ENCODE measurements around the gene PAOX.

Gene PAOX

DNA sequence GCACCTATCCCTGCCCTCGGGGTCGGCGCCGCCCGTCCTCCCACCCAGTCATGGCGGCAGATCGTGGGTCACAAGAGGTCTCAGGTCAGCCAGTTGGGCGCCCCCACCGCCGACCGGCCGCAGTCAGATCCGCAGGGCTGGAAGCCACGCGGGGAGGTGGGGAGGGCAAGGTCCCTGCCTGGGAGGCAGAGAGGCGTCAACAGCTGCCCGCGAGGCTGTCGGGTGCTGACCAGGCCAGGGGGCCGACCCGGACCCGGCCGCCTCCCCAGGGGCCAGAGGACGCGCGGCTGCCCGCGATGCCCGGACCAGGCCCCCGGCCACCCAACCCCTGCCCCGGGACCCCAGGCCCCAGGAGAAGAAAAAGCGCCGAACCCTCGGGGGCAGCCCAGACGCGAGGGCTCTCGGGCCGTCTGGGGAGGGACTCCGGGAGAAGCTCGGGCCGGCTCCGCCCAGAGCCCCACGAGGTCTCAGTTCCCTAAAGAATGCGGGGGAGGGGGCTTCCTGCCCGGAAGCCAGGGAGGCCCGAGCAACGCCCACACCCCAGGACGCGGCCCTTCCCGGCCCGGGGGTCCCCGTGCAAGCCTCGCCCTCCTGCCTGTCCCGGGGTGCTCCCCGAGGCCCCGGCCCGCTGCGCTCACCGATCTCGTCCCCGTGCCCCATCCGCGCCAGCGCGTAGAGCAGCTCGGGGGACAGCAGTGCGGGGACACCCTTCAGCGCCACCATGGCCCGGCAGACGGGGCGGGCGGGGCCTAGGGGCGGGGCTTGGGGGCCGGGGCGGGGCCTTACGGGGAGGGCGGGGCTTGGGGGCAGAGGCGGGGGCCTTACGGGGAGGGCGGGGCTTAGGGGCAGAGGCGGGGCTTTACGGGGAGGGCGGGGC is 21.5 kb upstream of the PAOX start, which contains the start of gene FUOM:
FUOM (minus strand) TSS at position 735 of the 877 bp plus-strand sequence; CDS start at position 723, 12 bp downstream.
- H3K27me3 ChIP-seq (ENCODE audit: insufficient read depth, low read length): no peaks in the 10 kb centered on the region
- H3K79me2 ChIP-seq (ENCODE audit: control insufficient read depth, insufficient read depth, low read length, unreplicated experiment): peaks cover 7% of the 10 kb centered on the region
- H3K4me3 ChIP-seq (ENCODE audit: low read depth, low read length): peak within 1 kb of the TSS; percentile 85
- no peaks in the 10 kb centered on the region; the same call in 1 of the 2 replicates for H3K36me3 ChIP-seq (ENCODE audit: insufficient read depth, low read length)
- peaks cover 7% of the 10 kb centered on the region for H3K4me1 ChIP-seq (ENCODE audit: control insufficient read depth, insufficient read depth, low read length, unreplicated experiment)
- H2AFZ ChIP-seq (ENCODE audit: low read length, unreplicated experiment): peak within 1 kb of the TSS; percentile 88
- H3K27ac ChIP-seq (ENCODE audit: low read depth, low read length): no peak within 1 kb of the TSS

DNA sequence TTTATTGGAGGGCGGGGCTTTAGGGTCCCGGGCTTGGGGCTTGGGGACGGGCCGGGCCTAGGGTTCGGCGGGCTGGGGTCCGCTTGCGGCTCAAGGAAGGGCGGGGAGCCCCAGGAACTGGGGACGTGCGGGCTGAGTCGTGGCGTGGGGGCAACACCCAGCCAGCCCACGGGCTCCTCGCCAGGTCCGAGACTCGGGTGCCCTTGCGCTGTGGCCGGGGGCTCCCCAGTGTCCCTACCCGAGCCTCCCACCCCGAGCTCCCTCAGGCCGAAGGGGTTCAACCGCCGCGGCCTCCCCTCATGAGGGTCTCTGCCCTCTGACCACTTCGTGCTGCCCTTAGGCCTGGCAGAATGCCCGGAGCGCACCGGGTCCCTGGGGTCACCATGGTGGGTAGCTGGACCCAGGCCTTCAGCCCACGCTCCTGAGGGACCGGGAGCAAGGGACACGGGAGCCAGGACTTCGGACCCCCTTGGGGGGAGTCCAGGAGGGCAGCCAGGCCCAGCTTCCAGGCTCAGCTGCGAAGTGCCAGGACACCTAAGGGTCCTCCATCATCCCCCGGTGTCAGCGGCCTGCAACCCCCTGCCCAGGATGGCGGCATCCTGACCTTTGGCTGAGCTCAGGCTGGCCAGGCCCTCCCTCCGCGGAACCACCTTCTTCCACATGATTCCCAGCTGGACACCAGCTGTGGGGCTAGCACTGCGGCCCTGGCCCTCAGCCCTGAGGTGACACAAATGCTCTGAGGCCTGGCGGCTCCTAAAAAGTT is 20.7 kb upstream of the PAOX start:
- H3K27ac ChIP-seq (ENCODE audit: low read depth, low read length): no peak overlapping the region
- no peak overlapping the region for H3K4me3 ChIP-seq (ENCODE audit: low read depth, low read length)
- no peaks in the 10 kb centered on the region for H3K27me3 ChIP-seq (ENCODE audit: insufficient read depth, low read length)
- peaks cover 7% of the 10 kb centered on the region for H3K79me2 ChIP-seq (ENCODE audit: control insufficient read depth, insufficient read depth, low read length, unreplicated experiment)
- H2AFZ ChIP-seq (ENCODE audit: low read length, unreplicated experiment): no peak overlapping the region
- H3K4me1 ChIP-seq (ENCODE audit: control insufficient read depth, insufficient read depth, low read length, unreplicated experiment): peaks cover 7% of the 10 kb centered on the region
- H3K36me3 ChIP-seq (ENCODE audit: insufficient read depth, low read length): no peaks in the 10 kb centered on the region; the same call in 1 of the 2 replicates

DNA sequence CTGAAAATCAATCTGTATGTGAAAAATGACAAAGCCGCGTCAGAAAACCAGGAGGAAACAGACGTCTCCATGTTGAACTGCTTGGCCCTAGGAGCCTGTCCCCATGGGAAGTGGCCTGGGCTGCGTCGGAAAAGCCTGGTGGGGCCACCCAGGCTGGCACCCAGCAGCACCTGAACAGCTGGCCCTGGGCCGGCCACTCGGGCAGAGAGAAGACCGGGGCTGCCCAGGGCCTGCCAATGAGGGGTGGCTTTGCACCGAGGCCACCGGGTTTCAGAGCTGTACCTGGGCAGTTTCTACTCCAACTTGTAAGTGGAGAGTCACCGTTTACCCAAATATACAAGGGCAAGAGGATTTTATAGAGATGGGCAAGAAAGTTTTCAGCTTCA is 20.1 kb upstream of the PAOX start:
- Histone ChIP-seq H3K27me3 (ENCODE audit: insufficient read depth, low read length) (no peaks in the 10 kb centered on the region), H2AFZ (ENCODE audit: low read length, unreplicated experiment) (no peak overlapping the region), H3K4me1 (ENCODE audit: control insufficient read depth, insufficient read depth, low read length, unreplicated experiment) (peaks cover 7% of the 10 kb centered on the region), H3K79me2 (ENCODE audit: control insufficient read depth, insufficient read depth, low read length, unreplicated experiment) (peaks cover 7% of the 10 kb centered on the region), H3K4me3 (ENCODE audit: low read depth, low read length) (no peak overlapping the region), H3K27ac (ENCODE audit: low read depth, low read length) (no peak overlapping the region), H3K36me3 (ENCODE audit: insufficient read depth, low read length) (no peaks in the 10 kb centered on the region; the same call in 1 of the 2 replicates)

DNA sequence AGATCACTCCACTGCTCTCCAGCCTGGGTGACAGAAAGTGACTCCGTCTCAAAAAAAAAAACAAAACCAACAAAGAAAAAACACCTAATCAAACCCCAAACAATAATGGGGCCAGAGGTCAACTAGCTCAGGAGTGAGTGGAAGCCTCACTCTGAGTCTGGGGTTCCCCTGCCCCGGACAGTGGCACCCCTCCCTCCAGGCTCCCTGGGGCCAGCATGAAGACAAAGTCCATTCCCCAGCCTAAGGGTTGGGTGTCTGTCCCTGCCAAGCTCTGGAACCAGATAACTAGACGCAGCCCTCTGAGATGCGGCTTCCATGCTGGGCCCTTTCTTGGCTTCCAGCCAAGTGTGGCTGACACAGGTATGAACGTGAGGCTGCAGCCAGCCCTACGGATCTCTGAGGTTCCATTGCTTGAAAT is 19.5 kb upstream of the PAOX start:
- Histone ChIP-seq H3K4me3 (ENCODE audit: low read depth, low read length) (no peak overlapping the region), H3K27me3 (ENCODE audit: insufficient read depth, low read length) (no peaks in the 10 kb centered on the region), H3K79me2 (ENCODE audit: control insufficient read depth, insufficient read depth, low read length, unreplicated experiment) (peaks cover 7% of the 10 kb centered on the region), H3K36me3 (ENCODE audit: insufficient read depth, low read length) (no peaks in the 10 kb centered on the region; the same call in 1 of the 2 replicates), H2AFZ (ENCODE audit: low read length, unreplicated experiment) (no peak overlapping the region), H3K27ac (ENCODE audit: low read depth, low read length) (no peak overlapping the region), H3K4me1 (ENCODE audit: control insufficient read depth, insufficient read depth, low read length, unreplicated experiment) (peaks cover 7% of the 10 kb centered on the region)

DNA sequence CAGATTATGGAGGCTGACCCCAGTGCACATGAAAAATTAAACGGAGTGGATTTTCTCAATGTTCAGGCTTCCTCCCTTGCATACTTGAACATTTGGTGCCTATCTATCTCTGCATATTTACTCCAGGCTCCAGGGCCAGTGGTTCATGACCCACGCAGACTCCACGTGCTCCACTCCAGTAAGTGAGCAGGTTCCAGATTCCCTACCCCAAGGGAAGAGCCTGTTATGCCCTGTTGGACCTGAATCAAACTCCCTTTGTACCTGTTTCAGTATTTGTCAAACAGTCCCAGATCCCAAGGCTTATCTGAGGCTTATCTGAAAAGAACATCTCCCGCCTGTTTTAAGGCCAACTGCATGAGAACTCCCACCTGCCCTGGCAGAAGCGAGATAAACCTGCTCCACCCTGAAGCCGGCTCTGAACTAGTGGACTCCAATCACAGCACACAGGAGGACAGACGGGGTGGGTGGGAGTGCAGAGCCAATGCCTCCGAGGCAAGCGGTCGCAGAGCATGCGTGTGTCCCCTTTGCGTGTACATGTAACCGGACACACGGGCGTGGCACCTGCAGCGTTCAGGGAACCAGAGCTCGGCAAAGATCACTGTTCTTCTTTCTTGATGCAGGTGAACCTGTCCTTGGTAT is 19.0 kb upstream of the PAOX start:
- H3K27ac ChIP-seq (ENCODE audit: low read depth, low read length): no peak overlapping the region
- H2AFZ ChIP-seq (ENCODE audit: low read length, unreplicated experiment): no peak overlapping the region
- no peaks in the 10 kb centered on the region for H3K27me3 ChIP-seq (ENCODE audit: insufficient read depth, low read length)

DNA sequence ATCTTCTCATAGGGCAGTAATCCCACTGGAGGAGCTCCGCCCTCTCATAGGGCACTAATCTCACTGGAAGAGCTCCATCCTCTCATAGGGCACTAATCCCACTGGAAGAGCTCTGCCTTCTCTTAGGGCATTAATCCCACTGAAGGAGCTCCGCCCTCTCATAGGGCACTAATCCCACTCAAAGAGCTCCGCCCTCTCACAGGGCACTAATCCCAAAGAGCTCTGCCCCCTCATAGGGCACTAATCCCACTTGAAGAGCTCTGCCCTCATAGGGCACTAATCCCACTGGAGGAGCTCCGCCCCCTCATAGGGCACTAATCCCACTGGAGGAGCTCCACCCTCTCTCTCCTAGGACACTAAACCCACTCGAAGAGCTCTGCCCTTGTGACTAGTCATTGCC is 17.8 kb upstream of the PAOX start:
- H3K4me3 ChIP-seq (ENCODE audit: low read depth, low read length): no peak overlapping the region
- H3K27me3 ChIP-seq (ENCODE audit: insufficient read depth, low read length): no peaks in the 10 kb centered on the region
- peaks cover 6% of the 10 kb centered on the region for H3K4me1 ChIP-seq (ENCODE audit: control insufficient read depth, insufficient read depth, low read length, unreplicated experiment)
- H3K27ac ChIP-seq (ENCODE audit: low read depth, low read length): no peak overlapping the region
- peaks cover 6% of the 10 kb centered on the region for H3K79me2 ChIP-seq (ENCODE audit: control insufficient read depth, insufficient read depth, low read length, unreplicated experiment)
- H2AFZ ChIP-seq (ENCODE audit: low read length, unreplicated experiment): no peak overlapping the region
- H3K36me3 ChIP-seq (ENCODE audit: insufficient read depth, low read length): no peaks in the 10 kb centered on the region; the same call in 1 of the 2 replicates

More for the DNA sequence above, 19.0 kb upstream of the PAOX start:
- H3K36me3 ChIP-seq (ENCODE audit: insufficient read depth, low read length): no peaks in the 10 kb centered on the region; the same call in 1 of the 2 replicates
- H3K4me1 ChIP-seq (ENCODE audit: control insufficient read depth, insufficient read depth, low read length, unreplicated experiment): peaks cover 7% of the 10 kb centered on the region
- H3K79me2 ChIP-seq (ENCODE audit: control insufficient read depth, insufficient read depth, low read length, unreplicated experiment): peaks cover 7% of the 10 kb centered on the region
- no peak overlapping the region for H3K4me3 ChIP-seq (ENCODE audit: low read depth, low read length)

DNA sequence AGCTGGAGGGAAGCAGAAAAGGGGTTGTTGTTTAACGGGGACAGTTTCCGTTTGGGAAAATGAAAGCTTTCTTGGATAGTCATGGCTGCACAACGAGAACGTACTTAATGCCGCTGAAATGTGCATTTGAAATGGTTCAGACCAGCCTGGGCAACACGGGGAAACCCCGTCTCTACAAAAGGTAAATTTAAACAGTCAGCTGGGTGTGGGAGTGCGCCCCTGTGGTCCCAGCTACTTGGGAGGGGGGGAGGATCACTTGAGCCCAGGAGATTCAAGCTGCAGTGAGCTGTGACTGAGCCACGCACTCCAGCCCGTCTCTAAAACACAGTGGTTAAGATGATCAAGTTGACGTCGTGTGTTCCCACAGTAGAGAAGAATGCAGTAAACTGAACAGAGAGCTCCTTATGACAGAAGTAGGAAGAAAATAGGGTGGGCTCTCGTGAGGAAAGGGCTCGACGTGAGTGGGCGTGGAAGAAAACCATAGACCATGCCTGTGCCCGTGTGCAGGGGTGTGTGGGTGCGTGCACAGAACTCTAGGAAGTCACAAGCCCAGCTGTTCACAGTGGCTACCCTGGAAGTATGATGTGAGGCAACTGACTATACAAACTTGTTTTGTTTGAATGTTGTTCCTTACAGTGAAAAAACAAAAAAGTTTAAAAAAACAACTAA is 17.2 kb upstream of the PAOX start:
- Histone ChIP-seq H3K27me3 (ENCODE audit: insufficient read depth, low read length) (no peaks in the 10 kb centered on the region), H3K36me3 (ENCODE audit: insufficient read depth, low read length) (no peaks in the 10 kb centered on the region; the same call in 1 of the 2 replicates), H3K4me3 (ENCODE audit: low read depth, low read length) (no peak overlapping the region), H3K4me1 (ENCODE audit: control insufficient read depth, insufficient read depth, low read length, unreplicated experiment) (no peaks in the 10 kb centered on the region), H3K79me2 (ENCODE audit: control insufficient read depth, insufficient read depth, low read length, unreplicated experiment) (no peaks in the 10 kb centered on the region), H2AFZ (ENCODE audit: low read length, unreplicated experiment) (no peak overlapping the region), H3K27ac (ENCODE audit: low read depth, low read length) (no peak overlapping the region)

DNA sequence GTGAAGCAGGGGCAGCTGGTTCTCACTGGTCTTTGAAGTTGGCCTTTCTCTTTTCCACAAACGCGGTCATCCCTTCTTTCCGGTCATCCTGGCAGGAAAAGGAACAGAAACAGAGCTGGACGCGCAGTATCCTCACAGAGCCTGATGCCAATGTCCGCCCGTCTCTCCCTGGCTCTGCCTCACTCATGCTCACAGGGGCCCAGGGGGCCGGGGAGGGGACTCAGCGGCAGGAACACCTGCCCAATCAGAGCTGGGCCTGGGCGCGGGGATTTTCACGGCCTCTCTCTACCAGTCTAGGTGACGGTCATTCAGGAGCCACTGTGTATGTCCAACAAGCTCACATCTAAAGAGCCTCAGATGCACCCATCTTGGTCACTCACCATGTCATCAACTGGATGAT is 16.2 kb upstream of the PAOX start:
- Histone ChIP-seq H3K79me2 (ENCODE audit: control insufficient read depth, insufficient read depth, low read length, unreplicated experiment) (no peaks in the 10 kb centered on the region), H3K27ac (ENCODE audit: low read depth, low read length) (no peak overlapping the region), H3K4me1 (ENCODE audit: control insufficient read depth, insufficient read depth, low read length, unreplicated experiment) (no peaks in the 10 kb centered on the region), H3K27me3 (ENCODE audit: insufficient read depth, low read length) (no peaks in the 10 kb centered on the region), H3K4me3 (ENCODE audit: low read depth, low read length) (no peak overlapping the region), H2AFZ (ENCODE audit: low read length, unreplicated experiment) (no peak overlapping the region), H3K36me3 (ENCODE audit: insufficient read depth, low read length) (no peaks in the 10 kb centered on the region; the same call in 1 of the 2 replicates)

DNA sequence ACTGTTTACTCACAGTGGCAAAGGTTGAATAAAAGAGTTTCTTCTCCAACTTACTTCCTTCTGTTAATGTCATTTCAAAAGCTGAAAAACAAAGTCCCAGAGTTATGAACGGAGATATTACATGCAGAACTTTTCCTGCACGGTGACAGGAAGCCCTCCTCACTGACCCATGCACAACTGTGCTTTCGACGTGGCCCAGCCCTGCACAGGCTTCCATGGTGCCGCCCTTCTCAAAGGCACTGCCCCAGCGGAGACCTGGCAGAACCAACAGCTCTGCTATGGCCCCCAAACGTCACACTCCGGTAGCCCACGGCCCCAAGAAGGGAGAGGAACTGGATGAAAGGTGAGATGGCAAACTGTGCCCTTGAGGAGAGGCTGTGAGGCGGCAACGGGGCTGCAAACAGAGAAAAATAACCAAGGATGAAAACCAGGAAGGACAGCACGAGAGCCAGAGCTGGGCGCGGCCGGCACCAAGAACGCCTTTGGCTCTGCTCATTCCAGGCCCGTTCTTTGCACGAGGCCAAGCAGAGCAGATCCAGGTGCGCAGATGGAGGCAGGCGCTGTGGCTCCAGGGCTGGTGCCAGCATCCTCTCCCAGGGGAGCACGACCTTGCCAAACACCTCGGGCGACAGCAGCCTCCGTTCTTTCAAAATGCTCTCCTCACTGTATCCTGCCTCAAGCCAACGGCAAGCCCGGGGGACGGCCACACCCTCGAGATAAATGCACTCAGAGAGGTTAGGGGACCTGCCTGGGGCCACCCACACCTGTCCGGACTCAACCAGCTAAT is 14.2 kb upstream of the PAOX start:
- no peaks in the 10 kb centered on the region; the same call in 1 of the 2 replicates for H3K36me3 ChIP-seq (ENCODE audit: insufficient read depth, low read length)
- H3K4me1 ChIP-seq (ENCODE audit: control insufficient read depth, insufficient read depth, low read length, unreplicated experiment): no peaks in the 10 kb centered on the region
- H3K79me2 ChIP-seq (ENCODE audit: control insufficient read depth, insufficient read depth, low read length, unreplicated experiment): no peaks in the 10 kb centered on the region
- H3K27me3 ChIP-seq (ENCODE audit: insufficient read depth, low read length): no peaks in the 10 kb centered on the region
- no peak overlapping the region for H2AFZ ChIP-seq (ENCODE audit: low read length, unreplicated experiment)
- no peak overlapping the region for H3K27ac ChIP-seq (ENCODE audit: low read depth, low read length)
- H3K4me3 ChIP-seq (ENCODE audit: low read depth, low read length): no peak overlapping the region

Measured in ACC112 (cell line).